Testis (tissue), 2 donors: ENCODE measurements around the gene CDH23.

Experiments
- CTCF ChIP-seq, 3 experiments: fragments of 450-650 bp in 2 of 3; fragments of 200-600 bp in 1 of 3; sonication (generic) in 1 of 3; IDR thresholded peaks; one replicate each; pipeline ENCODE4 v1.5.1; 2016 to 2019; ENCODE audit warnings: antibody characterized with exemption in 3 of 3, mild to moderate bottlenecking in 2 of 3, moderate library complexity in 1 of 3
- POLR2A ChIP-seq: fragments of 450-650 bp; IDR thresholded peaks from one replicate; pipeline ENCODE4 v1.6.1; 2017; ENCODE audit warnings: antibody characterized with exemption, mild to moderate bottlenecking, moderate library complexity

- no peak for TF ChIP-seq CTCF (IDR thresholded peaks at IDR 0.05)
- no peak for TF ChIP-seq POLR2A
Measured at GRCh38 chr10:71771204-71771603, 374.5 kb downstream of the CDH23 start.
